Mesenteric fat pad (tissue), 1 donor: Measurements from ENCODE around the gene S100PBP. TPM values are rescaled to one million over a fixed set of nuclear protein-coding genes. Genes with fewer than 3 reads are reported as not detected.

Experiments used
- DNase-seq: peaks from one replicate; pipeline ENCODE4 v3.0.0-alpha.2; 2020; ENCODE audit warnings: low spot score
- total RNA-seq: library from RNA; stranded (reverse); fragmentation: NEBNext Ultra II Directional; extraction: Animal tissue kit (Norgen Biotek cat#: 25700); gene quantifications from one replicate; pipeline ENCODE4 v1.2.1, GENCODE V29; 2021
- donor health status: DM: yes; HTN: yes; CAD: no.

Gene S100PBP
- total RNA-seq, 1 donor from 2014 or later: 25.0 TPM

DNA sequence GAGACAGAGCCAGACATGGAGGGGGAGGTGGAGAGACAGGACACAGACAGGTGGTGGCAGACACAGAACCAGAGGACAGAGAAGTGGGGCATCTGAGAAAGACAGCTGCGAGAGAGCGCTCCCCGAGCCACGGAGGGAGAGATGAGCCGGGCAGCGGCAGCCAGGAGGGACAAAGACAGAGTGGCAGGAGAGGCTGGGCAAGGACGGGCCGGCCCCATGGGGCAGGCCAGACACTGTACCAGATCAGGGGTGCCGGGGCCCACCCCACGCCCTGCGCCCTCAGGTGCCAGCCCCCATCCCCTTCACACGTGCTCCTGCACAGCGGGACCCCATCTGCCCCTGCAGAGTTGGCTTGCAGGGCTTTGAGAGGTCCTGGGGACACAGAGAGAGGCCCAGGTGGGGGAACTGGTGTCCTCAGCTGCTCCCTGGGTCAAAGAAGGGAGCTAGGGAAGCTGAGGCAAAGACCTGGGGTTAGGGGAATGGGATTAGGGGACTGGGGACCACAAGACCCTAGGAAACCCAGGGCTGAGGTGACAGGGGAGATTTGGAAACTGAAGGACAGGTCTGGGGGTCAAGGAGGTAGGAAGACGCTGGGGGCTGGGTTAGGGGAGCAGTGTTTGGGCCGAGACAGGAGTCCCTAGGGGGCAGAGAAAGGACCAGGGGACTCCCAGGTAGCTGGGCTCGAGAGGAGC, 52.6 kb downstream of the S100PBP start:
- DNase-seq: peak; percentile 82

DNA sequence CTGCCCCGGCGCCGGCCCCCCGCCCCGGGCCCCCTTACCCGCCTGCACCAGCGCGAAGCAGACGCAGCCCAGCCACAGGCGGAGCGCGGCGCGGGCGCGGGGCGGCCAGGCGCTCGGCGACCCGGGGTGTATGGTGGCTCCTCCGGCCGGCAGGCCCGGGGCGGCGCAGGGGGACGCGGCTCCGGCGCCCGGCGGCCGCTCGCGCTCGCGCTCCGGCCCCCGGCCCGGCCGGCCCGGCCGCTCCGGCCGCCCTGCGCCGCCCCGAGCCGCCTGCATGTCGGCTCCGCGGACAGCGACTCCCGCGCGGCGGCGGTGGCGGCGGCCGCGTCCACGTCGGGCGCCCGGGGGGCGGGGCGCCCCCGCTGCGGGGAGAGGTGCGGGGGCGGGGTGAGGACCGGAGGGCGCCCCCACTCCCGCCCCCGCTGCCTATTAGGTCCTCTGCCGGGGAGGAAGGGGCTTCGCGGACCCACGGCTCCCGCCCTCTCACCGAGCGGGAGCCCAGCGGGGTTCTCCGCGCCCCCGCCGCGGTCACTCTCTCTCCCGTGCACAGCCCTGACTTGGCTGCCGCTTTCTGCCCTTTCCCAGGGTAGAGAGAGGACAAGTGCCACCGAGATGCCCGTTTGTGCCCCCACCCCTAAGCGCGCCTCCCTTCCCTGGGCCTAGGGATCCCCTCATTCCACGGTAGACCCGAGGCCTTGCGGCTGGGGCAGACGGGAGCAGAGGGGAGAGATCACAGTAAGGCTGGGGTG, 53.3 kb downstream of the S100PBP start, which contains the start of gene FNDC5:
Gene FNDC5, minus strand, starts transcription at position 298 of the 749 bp plus-strand sequence.
- peak; percentile 68 for DNase-seq

DNA sequence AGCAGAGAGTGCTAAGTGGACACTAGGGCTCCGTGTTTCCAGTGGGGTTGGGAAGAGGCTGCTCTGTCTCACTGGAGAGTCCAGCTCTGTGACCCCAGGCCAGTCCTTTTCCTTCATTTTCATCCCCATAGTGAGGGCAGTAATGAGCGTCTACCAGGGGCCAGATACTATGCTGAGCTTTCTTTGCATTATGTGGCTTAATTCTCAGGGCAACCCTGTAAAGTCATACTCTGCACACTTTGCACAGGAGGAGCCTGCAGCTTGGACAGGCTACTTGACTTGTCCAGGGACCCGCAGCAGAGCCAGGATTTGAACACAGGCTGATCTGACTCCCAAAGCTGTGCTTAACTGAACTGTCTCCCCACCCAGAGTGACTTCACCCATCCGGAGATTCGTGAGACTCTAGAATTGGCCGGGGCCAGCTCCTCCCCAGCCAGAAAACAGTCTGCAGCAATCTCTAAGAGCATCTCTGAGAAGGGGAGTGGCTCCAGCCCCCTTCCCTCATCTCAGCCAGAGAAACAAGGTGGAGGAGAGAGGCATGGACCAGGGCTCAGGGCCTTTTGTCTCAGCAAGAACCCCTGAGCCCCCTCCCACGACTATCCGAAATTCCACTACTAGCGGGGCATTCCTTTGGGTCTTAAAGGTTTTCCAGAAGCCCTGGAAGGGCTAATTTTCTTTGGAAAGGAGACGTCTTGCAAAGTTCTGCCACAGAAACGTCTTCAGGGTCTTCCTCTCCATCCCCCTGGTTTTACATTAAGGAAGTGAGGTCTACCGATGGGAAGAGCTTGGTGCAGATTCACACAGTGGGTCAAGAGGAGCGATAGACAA, 54.1 kb downstream of the S100PBP start:
- DNase-seq: peak; percentile 43

DNA sequence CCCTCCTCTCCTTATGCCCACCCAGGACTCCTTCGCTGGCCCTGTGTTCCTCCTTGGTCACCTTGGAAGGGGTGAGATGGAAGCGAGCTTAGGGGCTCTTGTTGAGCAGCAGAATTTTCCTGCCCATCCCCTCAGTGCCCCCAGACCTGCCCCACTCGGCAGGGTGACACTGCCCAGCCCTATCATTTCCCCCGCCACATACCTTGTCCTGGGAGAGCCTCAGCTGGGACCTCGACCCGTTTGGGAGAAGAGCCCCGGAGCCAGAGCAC, 54.7 kb downstream of the S100PBP start:
- peak; percentile 37 for DNase-seq

DNA sequence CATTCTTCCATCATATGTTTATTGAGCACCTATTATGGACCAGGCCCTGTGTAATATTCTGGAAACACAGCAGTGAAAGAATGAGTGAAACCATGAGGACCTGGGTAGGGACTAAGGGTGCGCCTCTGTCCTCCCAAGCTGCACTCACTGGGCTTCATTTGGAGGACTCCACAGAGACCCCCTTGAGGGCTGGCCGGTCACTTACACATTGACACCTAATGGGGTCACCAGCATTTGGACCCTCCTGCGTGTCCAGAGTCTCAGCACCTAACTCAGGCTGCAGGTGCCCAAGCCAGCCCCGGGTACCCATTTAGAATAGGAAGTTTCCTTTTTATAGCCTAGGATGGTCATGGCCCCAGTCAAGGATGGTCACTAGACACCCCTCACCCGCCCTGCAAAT, 56.0 kb downstream of the S100PBP start:
- peak; percentile 39 for DNase-seq

DNA sequence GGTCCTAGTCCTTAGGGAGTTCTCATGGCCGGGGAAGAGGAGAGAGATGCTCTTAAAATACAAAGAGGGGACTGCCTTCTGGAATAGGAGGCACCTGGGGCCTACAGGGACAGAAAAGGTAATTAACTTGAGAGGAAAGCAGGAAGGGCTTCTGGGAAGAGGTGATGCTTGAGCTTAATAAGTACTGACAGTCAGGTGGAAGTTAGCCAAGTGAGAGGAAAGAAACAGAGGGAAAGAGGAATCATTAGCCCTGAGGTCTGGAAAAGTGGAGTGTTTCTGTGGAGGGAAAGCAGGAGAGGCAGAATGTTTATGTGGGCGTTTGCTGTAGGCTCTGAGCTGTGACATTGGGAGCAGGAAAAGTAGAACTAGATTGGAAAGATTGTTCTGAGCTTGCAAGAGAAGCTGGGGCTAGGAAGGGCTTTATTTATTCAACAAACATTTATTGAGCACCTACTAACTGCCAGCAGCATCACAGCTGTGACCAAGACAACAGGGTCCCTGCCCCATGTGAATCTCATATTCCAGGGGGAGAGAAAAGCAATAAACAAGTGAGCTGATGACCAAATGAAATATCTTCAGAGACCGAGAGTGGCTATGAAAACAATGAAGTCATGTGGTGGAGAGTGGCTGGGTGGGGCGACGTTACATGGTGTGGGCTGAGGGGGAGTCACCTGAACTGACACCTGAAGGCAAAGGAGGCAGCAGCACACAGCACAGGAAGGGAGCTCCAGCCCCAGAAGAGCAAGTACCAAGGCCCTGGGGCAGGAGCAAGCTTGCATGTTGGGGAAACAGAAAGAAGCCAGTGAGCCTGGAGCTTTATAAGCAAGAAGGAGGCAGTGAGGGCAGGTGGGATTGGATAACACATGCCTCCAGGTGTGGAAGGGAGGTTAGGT, 57.7 kb downstream of the S100PBP start:
- DNase-seq: peak; percentile 72

DNA sequence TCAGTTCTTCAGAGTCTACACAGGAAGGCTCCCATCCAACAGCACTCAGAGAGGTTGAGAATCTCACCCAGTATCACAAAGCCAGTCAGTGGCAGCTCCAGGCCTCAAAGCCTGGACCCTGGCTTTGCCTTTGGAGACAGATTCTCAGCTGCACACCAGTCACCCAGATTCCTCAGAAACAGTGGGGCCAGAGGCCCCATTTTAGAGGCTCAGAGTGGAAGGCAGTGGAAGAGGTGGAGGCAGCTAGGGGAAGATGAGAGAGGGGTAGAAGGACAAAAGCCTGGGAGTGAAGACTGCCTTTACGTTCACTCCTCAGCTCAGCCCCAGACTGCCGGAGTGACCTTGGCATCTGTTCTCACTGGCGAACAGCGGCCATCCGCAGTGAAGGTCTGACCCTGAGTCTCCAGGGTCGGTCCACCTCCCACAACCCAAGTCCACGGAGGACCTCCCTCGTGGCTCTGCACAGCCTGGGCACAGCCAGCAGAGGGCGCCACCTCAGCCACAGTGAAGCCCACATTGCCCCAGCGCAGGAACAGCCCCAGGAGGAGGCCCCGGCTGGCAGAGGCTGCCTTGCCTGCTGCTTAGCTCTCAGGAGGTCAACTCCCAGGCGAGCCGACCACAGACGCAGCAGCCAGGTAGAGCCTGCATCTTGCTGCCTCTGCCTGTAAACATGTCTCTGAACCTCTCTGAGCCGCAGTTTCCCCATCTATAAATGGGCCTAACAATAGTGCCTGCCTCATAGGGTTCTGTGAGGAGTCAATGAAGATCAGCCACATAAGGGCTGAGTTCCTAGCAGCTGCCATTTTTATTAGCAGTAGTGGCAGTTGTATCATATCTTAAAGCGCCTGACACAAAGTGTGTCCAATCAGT, 59.1 kb downstream of the S100PBP start:
- DNase-seq: no peak

DNA sequence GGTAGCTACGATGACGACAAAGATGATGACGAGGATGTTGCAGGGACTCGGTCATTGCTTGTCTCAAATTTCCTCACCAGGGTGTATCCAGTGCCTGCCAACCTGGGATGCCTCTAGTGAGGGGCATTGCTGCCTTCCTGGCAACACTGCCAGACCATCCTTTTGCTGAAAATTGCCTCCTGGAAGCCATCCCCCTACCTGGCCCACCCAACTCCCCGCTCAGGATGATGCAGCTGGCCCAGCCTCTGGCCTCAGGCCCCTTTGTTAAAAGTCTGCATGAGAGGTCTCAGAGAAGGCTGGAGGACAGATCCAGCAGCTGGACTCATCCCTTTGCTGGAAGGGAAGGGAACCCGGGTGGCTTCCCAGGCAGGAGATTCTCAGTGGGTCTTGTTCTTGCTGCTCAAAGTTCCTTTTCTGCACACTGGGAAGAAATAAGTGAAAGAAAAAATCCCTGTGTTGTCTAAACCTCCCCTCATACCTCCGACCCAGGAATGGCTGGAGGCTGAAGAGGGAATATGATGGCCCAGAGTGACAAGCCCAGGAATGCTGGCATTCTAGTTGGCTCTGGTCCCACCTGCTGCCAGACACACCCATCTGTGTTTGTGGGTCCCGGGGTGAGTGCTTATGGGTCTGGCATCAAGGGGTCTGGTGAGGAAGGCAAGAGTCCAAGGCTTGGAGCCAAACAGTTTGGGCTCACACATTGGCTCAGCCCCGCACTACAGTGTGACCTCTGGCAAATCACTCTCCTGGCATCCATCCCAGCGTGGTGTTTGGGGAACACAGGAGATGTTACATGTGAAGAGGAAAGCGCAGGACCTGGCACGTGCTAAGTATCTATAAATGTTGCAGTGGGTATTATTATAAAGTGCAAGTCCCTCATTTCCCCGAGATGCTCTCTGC, 60.0 kb downstream of the S100PBP start:
- no peak for DNase-seq

DNA sequence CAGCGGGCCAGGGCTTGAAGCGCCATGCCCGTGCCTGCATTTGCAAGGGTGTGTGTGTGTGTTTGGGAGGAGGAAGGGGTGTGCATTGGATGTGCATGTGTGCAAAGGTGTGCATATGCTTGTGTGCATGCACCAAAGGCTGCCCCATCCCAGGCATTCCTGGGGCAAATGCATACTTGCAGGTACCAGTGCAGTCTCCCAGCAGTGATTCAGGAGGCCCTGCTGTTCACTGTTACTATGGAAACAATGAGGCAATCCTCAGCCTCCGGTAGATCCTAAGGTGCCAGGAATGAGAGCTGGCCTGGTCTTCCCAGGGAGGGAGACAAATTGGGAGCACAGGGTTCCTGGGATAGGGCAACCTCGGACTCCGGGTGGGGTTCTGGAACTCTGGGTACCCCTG, 60.7 kb downstream of the S100PBP start:
- no peak for DNase-seq

DNA sequence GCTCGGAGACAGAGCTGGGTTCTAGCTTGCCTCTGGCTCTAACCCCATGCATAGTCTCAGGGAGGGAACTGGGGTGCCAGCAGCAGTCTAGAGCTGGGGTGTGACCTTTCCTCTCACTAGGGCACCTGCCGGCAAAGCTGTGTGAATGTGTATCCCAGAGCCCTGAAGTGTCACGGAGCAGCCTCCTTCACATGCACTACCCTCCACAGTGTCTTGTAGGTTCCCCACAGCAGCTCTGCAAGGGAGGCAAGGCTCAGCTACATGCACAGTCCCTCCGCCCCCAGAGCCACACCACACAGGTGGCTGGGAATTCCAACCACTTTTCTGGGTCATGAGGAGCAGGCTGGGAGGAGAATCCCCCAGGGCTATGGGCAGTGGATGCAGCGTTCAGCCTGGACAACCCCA, 61.2 kb downstream of the S100PBP start:
- no peak for DNase-seq

DNA sequence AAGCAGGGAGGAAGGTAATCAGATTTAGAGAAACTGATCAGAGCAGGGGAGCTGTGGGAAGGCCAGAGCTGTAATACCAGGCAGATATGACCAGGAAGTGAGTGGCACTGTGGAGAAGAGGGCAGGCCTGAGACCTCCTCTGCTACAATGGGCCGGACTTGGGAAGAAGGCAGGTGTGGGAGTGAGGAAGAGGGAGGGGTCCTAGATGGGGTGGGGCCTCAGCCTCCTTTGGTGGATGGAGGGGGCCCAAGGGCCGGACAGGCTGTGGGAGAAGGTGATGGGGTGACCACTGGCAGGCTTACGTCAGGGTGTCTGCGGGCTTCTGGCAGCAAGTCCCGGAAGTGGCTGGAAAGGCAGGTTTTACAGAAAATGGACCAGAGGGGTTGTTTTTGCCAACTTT, 63.8 kb downstream of the S100PBP start:
- no peak for DNase-seq

DNA sequence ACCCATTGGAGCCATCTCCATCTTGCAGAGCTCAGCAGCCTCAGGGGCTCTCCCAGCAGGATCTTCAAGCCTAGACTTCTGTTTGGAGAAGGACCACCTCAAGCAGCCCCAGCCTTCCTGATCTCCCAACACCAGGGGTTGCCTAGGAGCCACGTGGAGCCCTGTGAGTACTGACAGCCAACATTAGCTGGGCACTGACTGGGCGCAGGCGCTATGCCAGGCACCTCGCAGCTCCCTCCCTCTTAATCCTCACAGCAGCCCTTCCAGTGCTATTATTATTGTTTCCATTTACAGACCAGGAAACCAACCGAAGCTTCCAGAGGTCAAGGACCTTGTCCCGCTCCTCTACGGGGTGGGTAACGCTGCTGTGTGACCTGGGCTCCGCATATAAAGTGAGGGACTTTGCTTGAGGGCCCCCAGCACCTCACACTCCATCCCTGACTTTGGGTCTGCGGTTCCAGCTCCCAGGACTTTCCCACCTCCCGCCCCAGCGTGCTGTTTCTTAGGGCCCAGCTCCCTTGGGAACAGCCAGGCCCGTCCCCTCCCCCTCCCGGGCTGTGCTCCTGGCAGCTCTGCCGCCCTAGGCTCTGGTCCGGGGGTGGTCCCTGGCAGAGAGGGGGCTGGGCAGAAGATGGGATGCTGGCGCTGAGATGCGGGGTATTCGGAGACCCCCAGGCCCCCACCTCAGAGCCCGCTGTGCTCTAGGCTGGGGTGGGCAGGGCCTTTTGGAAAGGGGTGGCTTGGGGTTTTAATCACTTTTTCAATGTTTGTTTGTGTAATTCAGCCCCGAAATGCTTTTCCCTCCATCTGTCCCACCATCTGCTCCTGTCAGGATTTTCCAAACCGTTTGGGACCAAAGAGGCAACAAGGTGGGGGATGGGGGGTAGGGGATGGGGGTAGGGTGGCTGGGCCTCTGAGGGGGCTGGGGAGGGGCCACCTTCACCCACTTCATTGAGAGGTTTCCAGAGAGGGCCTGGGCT, 64.7 kb downstream of the S100PBP start:
- DNase-seq: no peak

DNA sequence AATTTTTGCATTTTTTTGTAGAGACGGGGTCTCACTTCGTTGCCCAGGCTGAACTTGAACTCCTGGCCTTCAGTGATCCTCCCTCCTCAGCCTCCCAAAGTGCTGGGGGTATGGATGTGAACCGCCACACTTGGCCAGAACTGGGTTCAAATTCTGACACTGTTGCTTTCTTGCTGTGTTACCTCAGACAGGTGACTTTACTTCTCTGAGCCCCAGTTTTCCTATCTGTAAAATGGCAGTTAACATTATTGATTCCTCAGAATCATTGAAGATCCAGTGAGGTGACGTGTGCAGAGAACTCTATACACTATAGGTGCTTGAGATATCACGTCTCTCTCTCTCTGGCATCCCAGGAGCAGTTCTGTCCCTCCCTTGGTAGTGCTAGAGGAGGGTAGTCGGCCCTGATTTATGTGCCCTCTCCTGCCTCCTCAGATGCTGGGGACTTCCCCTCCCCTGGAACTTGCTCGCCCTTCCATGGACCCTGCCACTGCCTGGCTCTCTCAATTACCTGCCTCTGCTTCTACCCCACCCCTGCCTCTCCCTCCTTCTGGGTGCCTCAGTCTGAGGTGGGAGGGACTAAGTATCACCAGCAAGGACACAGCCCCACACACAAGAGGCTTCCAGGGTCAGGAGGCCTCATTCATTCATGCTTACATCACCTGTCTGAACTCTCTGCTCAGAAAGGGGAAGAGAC, 66.0 kb downstream of the S100PBP start:
- no peak for DNase-seq

DNA sequence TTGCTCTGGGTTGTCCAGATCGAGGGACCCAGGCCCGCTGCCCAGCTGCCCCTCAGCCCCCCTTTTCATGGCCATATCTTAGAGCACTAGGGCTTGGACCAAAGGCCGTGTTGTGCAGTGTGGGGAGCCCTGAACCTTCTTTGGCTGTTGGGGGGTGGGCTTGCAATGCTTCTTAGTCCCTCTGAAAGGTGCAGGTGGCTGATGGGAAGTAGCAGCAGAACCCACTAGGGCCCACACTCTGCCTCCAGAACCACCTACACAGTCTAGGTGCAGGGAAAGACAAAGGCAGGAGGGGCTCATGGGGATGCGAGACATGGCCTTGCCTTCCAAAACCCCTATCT, 66.5 kb downstream of the S100PBP start:
- DNase-seq: no peak

DNA sequence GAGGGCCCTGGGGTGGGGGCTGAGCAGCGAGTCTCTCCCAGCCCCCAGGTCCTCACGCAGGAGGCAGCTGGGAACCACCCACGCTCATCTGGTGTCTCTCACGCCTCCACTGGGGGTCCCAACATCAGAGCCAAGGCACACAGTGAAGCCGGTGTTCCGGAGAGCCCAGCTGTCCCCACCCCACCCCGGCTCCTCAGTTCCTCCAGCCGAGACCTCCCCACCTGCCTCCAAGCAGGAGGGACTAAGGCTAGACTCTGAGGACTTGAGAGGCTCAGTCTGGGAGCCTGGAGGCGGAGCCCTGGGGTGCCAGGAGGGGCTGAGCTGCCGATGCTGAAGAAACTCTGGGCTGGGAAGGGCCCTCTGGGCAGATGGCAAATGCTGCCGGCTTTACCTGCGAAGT, 67.3 kb downstream of the S100PBP start:
- DNase-seq: no peak

DNA sequence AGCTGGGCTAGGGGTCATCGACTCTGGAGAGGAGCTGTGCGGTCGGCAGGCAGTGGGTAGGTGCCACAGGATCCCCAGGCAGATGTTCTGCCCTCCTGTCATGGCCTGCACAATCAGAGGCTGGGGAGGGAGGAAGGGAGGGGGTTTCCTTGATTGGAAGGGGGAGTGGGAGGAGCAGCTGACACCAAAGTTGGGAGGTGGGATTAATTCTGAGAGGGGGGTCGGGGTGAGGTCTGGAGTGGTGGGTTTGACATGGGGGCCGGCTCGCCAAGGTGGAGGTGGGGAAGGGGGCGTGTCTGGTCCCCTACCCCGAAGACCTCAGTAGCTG, 68.2 kb downstream of the S100PBP start:
- DNase-seq: no peak

DNA sequence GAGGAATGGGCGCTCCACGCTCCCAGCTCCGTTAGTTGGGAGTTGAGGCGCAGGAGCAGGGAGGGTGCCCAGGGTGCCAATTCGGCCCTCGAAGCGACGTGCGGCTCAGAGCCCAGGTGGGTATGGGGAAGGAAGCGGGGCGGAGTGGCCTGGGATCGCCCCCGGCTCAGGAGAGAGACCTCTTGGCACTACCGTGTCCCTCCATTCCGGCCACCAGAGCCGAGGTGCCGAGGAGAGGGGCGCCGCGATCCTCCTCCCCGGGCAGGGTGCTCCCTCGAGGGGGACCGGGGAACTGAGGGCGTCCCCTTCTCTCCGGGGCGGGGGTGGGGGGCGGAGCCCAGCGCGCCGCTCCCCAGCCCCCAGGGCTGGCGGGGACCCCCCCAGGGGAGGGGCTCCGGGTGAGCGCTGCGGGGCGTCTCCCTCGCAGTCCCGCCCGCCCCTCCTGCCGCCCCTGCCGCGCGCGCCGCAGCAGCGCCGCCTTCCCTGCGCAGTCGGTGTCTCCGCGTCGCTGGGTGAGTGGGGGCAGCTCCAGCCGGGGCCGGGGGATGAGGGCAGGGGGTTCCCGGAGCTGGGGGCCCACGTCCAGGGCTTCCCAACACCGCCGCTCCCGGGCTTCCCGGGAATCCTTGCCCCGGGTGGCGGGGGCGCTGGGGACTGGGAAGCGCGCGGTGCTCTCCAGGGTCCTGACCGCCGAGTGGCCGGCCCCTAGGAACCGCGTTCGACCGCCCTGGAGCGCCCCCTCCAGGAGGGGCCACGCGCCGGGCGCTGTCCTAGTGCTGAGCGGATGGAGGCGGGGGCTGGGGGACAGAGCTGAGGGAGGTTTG, 68.8 kb downstream of the S100PBP start, which contains the start of gene HPCA:
Gene HPCA, plus strand, starts transcription at position 488 of the 824 bp plus-strand sequence. CDS start 2,408 bp downstream, outside the sequence.
- DNase-seq: no peak
